PC-9 (cell line): ENCODE data around the gene ZNF576.

ENCODE experiments used
- CTCF ChIP-seq: fragments of 200-600 bp; sonication (generic); conservative IDR thresholded peaks from 2 replicates; pipeline ENCODE4 v1.6.1; 2017; ENCODE audit warnings: mixed run types, antibody characterized with exemption, mild to moderate bottlenecking, moderate library complexity
- EZH2 ChIP-seq: fragments of 200-600 bp; sonication (generic); IDR thresholded peaks from 2 replicates; pipeline ENCODE4 v1.8.0; 2017; ENCODE audit warnings: antibody characterized with exemption, low read depth

DNA sequence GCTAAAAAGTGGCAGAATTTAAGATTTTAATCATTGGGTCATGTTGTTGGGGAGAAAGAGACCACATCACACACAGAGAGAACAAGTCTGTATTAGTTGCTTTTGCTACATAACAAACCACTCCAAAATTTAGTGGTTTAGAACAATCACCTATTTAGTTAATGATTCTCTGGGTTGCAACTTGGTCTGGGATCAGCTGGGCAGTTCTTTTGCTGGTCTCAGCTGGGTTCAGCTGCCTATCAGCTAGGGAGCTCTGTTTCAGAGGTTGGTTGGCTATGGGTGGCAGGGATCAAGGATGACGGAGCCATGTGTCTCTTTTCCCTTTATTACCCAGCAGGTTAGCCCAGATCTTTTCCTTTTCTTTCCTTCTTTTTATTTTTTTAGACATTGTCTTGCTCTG is 11.9 kb upstream of the ZNF576 start:
- TF ChIP-seq CTCF (no peak), EZH2 (no peak)
